BJ (cell line): Measurements from ENCODE around the gene BSND. TPM values are rescaled to one million over a fixed set of nuclear protein-coding genes. Genes with fewer than 3 reads are reported as not detected.

Source experiments
- CTCF ChIA-PET: fragments of 350-600 bp; formaldehyde crosslinking; extraction: SDS; loops from one replicate; lab custom pipeline; 2021; ENCODE audit warnings: antibody characterized with exemption, inconsistent platforms; lab: Yijun Ruan, JAX
- POLR2A ChIA-PET: fragments of 300-600 bp; sonication (Branson Sonifier 250); formaldehyde crosslinking; extraction: SDS; loops from one replicate; lab custom pipeline; 2021; ENCODE audit warnings: antibody characterized with exemption; lab: Charles Lee
- DNase-seq: peaks from one replicate; pipeline ENCODE4 v3.0.0-alpha.2; 2011; ENCODE audit warnings: low read depth
- H3K27me3 ChIP-seq: 2 replicates; pipeline ENCODE4 v1.6.0; 2011; ENCODE audit warnings: low read length; ENCODE audit not compliant: control insufficient read depth, insufficient read depth
- H3K36me3 ChIP-seq: 2 replicates; pipeline ENCODE4 v1.5.1; 2011; ENCODE audit warnings: low read length; ENCODE audit not compliant: control insufficient read depth, insufficient read depth
- H3K4me3 ChIP-seq: 2 replicates; pipeline ENCODE4 v1.5.1; 2011; ENCODE audit warnings: low read depth, mild to moderate bottlenecking, control low read depth, low read length
- CTCF ChIP-seq: IDR thresholded peaks from 2 replicates; pipeline ENCODE4 v1.5.1; 2011; ENCODE audit warnings: low read depth, mild to moderate bottlenecking, control low read depth, inconsistent platforms, low read length, moderate library complexity; ENCODE audit not compliant: insufficient read depth
- polyA plus RNA-seq: library from polyadenylated mRNA; depleted of rRNA; stranded (reverse); fragments of >200 nt; gene quantifications from 2 replicates; pipeline ENCODE4 v1.2.3, GENCODE V29; 2011

BSND gene
- polyA plus RNA-seq, 1 experiment: not detected

- POLR2A ChIA-PET: no interaction called here
- CTCF ChIA-PET: interaction anchor here (1.0 to 1.6 kb wide), 2 partner anchors 9 to 27 kb away, joined by 3 to 4 read pairs; no protein-coding TSS in a partner anchor
- peaks cover 45% of the 10 kb centered on the region for H3K27me3 ChIP-seq
- no peak for DNase-seq
- no peak for TF ChIP-seq CTCF
- no peak overlapping the region for H3K4me3 ChIP-seq
- H3K36me3 ChIP-seq: no peaks in the 10 kb centered on the region
Measured at GRCh38 chr1:55043011-55043410, 44.3 kb downstream of the BSND start.

- DNase-seq: no peak
- H3K4me3 ChIP-seq: no peak overlapping the region
- TF ChIP-seq CTCF: no peak
- ChIA-PET POLR2A (no interaction called here), CTCF (interaction anchor here (1.0 kb wide), 1 partner anchor 10 kb away, joined by 3 read pairs; no protein-coding TSS in a partner anchor)
- peaks cover 38% of the 10 kb centered on the region for H3K27me3 ChIP-seq
- H3K36me3 ChIP-seq: no peaks in the 10 kb centered on the region
Measured at GRCh38 chr1:55043726-55044125, 45.0 kb downstream of the BSND start.

- Histone ChIP-seq H3K36me3 (no peaks in the 10 kb centered on the region), H3K27me3 (peaks cover 30% of the 10 kb centered on the region), H3K4me3 (no peak overlapping the region)
- CTCF ChIA-PET: interaction anchor here (0.9 kb wide), 1 partner anchor 11 kb away, joined by 3 read pairs; no protein-coding TSS in a partner anchor
- DNase-seq: no peak
- POLR2A ChIA-PET: no interaction called here
- TF ChIP-seq CTCF: no peak
Measured at GRCh38 chr1:55044617-55045397, 46.1 kb downstream of the BSND start.

- no peak for TF ChIP-seq CTCF
- no peak for DNase-seq
- CTCF ChIA-PET: interaction anchor here (0.9 kb wide), 2 partner anchors 10 to 12 kb away, joined by 3 read pairs; no protein-coding TSS in a partner anchor
- Histone ChIP-seq H3K27me3 (peaks cover 24% of the 10 kb centered on the region), H3K4me3 (no peak overlapping the region), H3K36me3 (no peaks in the 10 kb centered on the region)
- POLR2A ChIA-PET: no interaction called here
Measured at GRCh38 chr1:55045430-55045829, 46.7 kb downstream of the BSND start.

GRCh38 chr1:55046871-55047270 lies 48.1 kb downstream of the BSND start:
- POLR2A ChIA-PET: no interaction called here
- CTCF ChIA-PET: no interaction called here
- Histone ChIP-seq H3K36me3 (no peaks in the 10 kb centered on the region), H3K27me3 (peaks cover 14% of the 10 kb centered on the region), H3K4me3 (no peak overlapping the region)
- no peak for TF ChIP-seq CTCF
- DNase-seq: no peak
